Mesothelial cell of epicardium (in vitro differentiated cells): ENCODE results near the gene CNPPD1. TPM values are rescaled to one million over a fixed set of nuclear protein-coding genes. Genes with fewer than 3 reads are reported as not detected.

Source experiments
- DNase-seq, 2 experiments: peaks; one replicate each; pipeline ENCODE4 v3.0.0; 2021; ENCODE audit warnings: low spot score in 2 of 2; ENCODE audit not compliant: unreplicated experiment in 2 of 2
- H3K27ac Mint-ChIP-seq: 2 replicates; pipeline ENCODE4 v1.8.0; 2021; ENCODE audit warnings: mixed read lengths
- H3K27me3 Mint-ChIP-seq: 2 replicates; pipeline ENCODE4 v1.8.0; 2021; ENCODE audit warnings: low read depth, mixed read lengths
- H3K36me3 Mint-ChIP-seq: 2 replicates; pipeline ENCODE4 v1.8.0; 2021; ENCODE audit warnings: mixed read lengths
- H3K4me1 Mint-ChIP-seq: 2 replicates; pipeline ENCODE4 v1.8.0; 2021; ENCODE audit warnings: mixed read lengths
- H3K4me3 Mint-ChIP-seq: 2 replicates; pipeline ENCODE4 v1.8.0; 2021; ENCODE audit warnings: mild to moderate bottlenecking, moderate library complexity, mixed read lengths
- H3K9me3 Mint-ChIP-seq: 2 replicates; pipeline ENCODE4 v1.8.0; 2021; ENCODE audit warnings: mixed read lengths
- CTCF ChIP-seq: fragments of 200-600 bp; sonication (generic); IDR thresholded peaks from one replicate; pipeline ENCODE4 v1.5.0; 2021; ENCODE audit warnings: antibody characterized with exemption; ENCODE audit not compliant: unreplicated experiment
- total RNA-seq: library from RNA; stranded (reverse); gene quantifications from 3 replicates; pipeline ENCODE4 v1.2.1, GENCODE V29; 2021

The CNPPD1 gene
- total RNA-seq, 1 donor from 2014 or later: 28.2 TPM

GRCh38 chr2:219219784-219220532, 43.2 kb upstream of the CNPPD1 start:
- peak overlapping the region; percentile 81 for H3K4me3 Mint-ChIP-seq
- no peak for DNase-seq
- no peak overlapping the region for H3K27ac Mint-ChIP-seq
- H3K27me3 Mint-ChIP-seq: no peaks in the 10 kb centered on the region
- peaks cover 30% of the 10 kb centered on the region for H3K36me3 Mint-ChIP-seq
- TF ChIP-seq CTCF: no peak
- peaks cover 23% of the 10 kb centered on the region for H3K4me1 Mint-ChIP-seq
- H3K9me3 Mint-ChIP-seq: no peaks in the 10 kb centered on the region

- Mint-ChIP-seq H3K9me3 (no peaks in the 10 kb centered on the region), H3K4me3 (peak within 1 kb of the TSS; percentile 81), H3K36me3 (peaks cover 26% of the 10 kb centered on the region), H3K27ac (peak within 1 kb of the TSS; percentile 97), H3K4me1 (peaks cover 23% of the 10 kb centered on the region), H3K27me3 (no peaks in the 10 kb centered on the region)
- TF ChIP-seq CTCF: no peak
- peak; percentile 91 to 95 for DNase-seq
These were observed 42.3 kb upstream of the CNPPD1 start, which contains the start of gene ABCB6 for GRCh38 chr2:219218732-219219701. Gene ABCB6, minus strand, starts transcription at chr2:219218958. Its CDS starts 285 bp downstream, at chr2:219218673.

- H3K27me3 Mint-ChIP-seq: no peaks in the 10 kb centered on the region
- H3K4me1 Mint-ChIP-seq: peaks cover 23% of the 10 kb centered on the region
- H3K36me3 Mint-ChIP-seq: peaks cover 25% of the 10 kb centered on the region
- H3K9me3 Mint-ChIP-seq: no peaks in the 10 kb centered on the region
- no peak for TF ChIP-seq CTCF
- peak overlapping the region; percentile 97 for H3K27ac Mint-ChIP-seq
- peak overlapping the region; percentile 81 for H3K4me3 Mint-ChIP-seq
- peak in 1 of 2 experiments; percentile 74 for DNase-seq
These were observed 41.5 kb upstream of the CNPPD1 start for GRCh38 chr2:219218217-219218731.

GRCh38 chr2:219216535-219216915, 39.8 kb upstream of the CNPPD1 start:
- H3K9me3 Mint-ChIP-seq: no peaks in the 10 kb centered on the region
- DNase-seq: no peak
- TF ChIP-seq CTCF: no peak
- no peaks in the 10 kb centered on the region for H3K27me3 Mint-ChIP-seq
- peaks cover 23% of the 10 kb centered on the region for H3K4me1 Mint-ChIP-seq
- H3K27ac Mint-ChIP-seq: no peak overlapping the region
- H3K36me3 Mint-ChIP-seq: peaks cover 26% of the 10 kb centered on the region
- H3K4me3 Mint-ChIP-seq: peak overlapping the region; percentile 34

- no peak for DNase-seq
- Mint-ChIP-seq H3K4me3 (no peak overlapping the region), H3K27ac (no peak overlapping the region), H3K4me1 (peaks cover 23% of the 10 kb centered on the region), H3K36me3 (peaks cover 22% of the 10 kb centered on the region), H3K9me3 (no peaks in the 10 kb centered on the region), H3K27me3 (no peaks in the 10 kb centered on the region)
- no peak for TF ChIP-seq CTCF
These were observed 39.3 kb upstream of the CNPPD1 start for GRCh38 chr2:219215871-219216534.
